HepG2 (cell line): ENCODE results near the gene IFI27L2. TPM values are rescaled to one million over a fixed set of nuclear protein-coding genes. Genes with fewer than 3 reads are reported as not detected.

Source experiments
- HBP1 ChIP-seq: IDR thresholded peaks from 2 replicates; pipeline ENCODE4 v1.6.1; 2016; ENCODE audit warnings: low read depth, control low read depth
- HHEX ChIP-seq: IDR thresholded peaks from 2 replicates; pipeline ENCODE4 v1.6.1; 2016; ENCODE audit warnings: control low read depth
- IKZF4 ChIP-seq: sonication (generic); formaldehyde crosslinking; IDR thresholded peaks from 2 replicates; pipeline ENCODE4 v1.5.1; 2020; ENCODE audit warnings: borderline replicate concordance, mild to moderate bottlenecking, low read depth, missing genetic modification reagents; ENCODE audit errors: not compliant biosample characterization
- MIER3 ChIP-seq: IDR thresholded peaks from 2 replicates; pipeline ENCODE4 v1.6.1; 2016; ENCODE audit warnings: missing compliant biosample characterization, borderline replicate concordance
- MNT ChIP-seq: fragments of 450-650 bp; IDR thresholded peaks from 2 replicates; pipeline ENCODE4 v1.6.1; 2016
- MXD3 ChIP-seq: IDR thresholded peaks from 2 replicates; pipeline ENCODE4 v1.6.1; 2016; ENCODE audit warnings: mild to moderate bottlenecking, missing biosample characterization, missing genetic modification reagents
- NAIF1 ChIP-seq: sonication (generic); formaldehyde crosslinking; IDR thresholded peaks from 2 replicates; pipeline ENCODE4 v1.5.0; 2020; ENCODE audit warnings: mild to moderate bottlenecking, missing genetic modification reagents, borderline replicate concordance
- NFE2L1 ChIP-seq: sonication (generic); formaldehyde crosslinking; IDR thresholded peaks from 2 replicates; pipeline ENCODE4 v1.4.0; 2020; ENCODE audit warnings: missing genetic modification reagents, mild to moderate bottlenecking, borderline replicate concordance
- NR2C2 ChIP-seq: sonication (generic); formaldehyde crosslinking; IDR thresholded peaks from 2 replicates; pipeline ENCODE4 v1.4.0; 2020; ENCODE audit warnings: missing genetic modification reagents, mild to moderate bottlenecking, moderate library complexity, borderline replicate concordance
- NR3C1 ChIP-seq: sonication (generic); formaldehyde crosslinking; IDR thresholded peaks from 2 replicates; pipeline ENCODE4 v1.4.0; 2020; ENCODE audit warnings: missing genetic modification reagents
- PRDM10 ChIP-seq: sonication (generic); formaldehyde crosslinking; IDR thresholded peaks from 2 replicates; pipeline ENCODE4 v1.4.0; 2020; ENCODE audit warnings: low read depth, missing genetic modification reagents
- PRDM4 ChIP-seq: sonication (generic); formaldehyde crosslinking; IDR thresholded peaks from 2 replicates; pipeline ENCODE4 v1.9.0; 2021; ENCODE audit warnings: missing genetic modification reagents, borderline replicate concordance
- SAP130 ChIP-seq: IDR thresholded peaks from 2 replicates; pipeline ENCODE4 v1.6.1; 2016; ENCODE audit warnings: low read depth
- ZBTB26 ChIP-seq: IDR thresholded peaks from 2 replicates; pipeline ENCODE4 v1.6.1; 2016; ENCODE audit warnings: missing compliant biosample characterization, missing genetic modification reagents, borderline replicate concordance
- ZNF235 ChIP-seq: sonication (generic); formaldehyde crosslinking; IDR thresholded peaks from 2 replicates; pipeline ENCODE4 v1.8.1; 2023; ENCODE audit warnings: mild to moderate bottlenecking, missing genetic modification reagents, borderline replicate concordance
- ZNF598 ChIP-seq: sonication (generic); formaldehyde crosslinking; IDR thresholded peaks from 2 replicates; pipeline ENCODE4 v1.5.1; 2020; ENCODE audit warnings: mild to moderate bottlenecking, missing genetic modification reagents, borderline replicate concordance
- ZNF7 ChIP-seq: IDR thresholded peaks from 2 replicates; pipeline ENCODE4 v1.6.1; 2016; ENCODE audit warnings: missing biosample characterization, missing genetic modification reagents
- ZNF792 ChIP-seq: IDR thresholded peaks from 2 replicates; pipeline ENCODE4 v1.6.1; 2016
- polyA plus RNA-seq, 8 experiments: library from polyadenylated mRNA; depleted of rRNA in 3 of 8; stranded (reverse) in 7 of 8; unstranded in 1 of 8; fragments of >200 nt; fragmentation: Illumina TruSeq in 4 of 8; extraction: Trizol in 4 of 8; gene quantifications; 2 replicates each; pipeline versions ENCODE4 v1.2.1 to v1.2.3, GENCODE V29; 2011 to 2016; ENCODE audit warnings: low read depth in 4 of 8, missing spikeins in 1 of 8, mixed read lengths in 1 of 8; ENCODE audit not compliant: insufficient read depth in 1 of 8
- total RNA-seq, 5 experiments: library from RNA; depleted of rRNA; stranded (reverse); fragments of >200 nt; fragmentation: Illumina TruSeq; extraction: Trizol; gene quantifications; 2 replicates each; pipeline ENCODE4 v1.2.3, GENCODE V29; 2016; ENCODE audit warnings: low read depth in 1 of 5

Gene IFI27L2
- total and polyA plus RNA-seq, 2 of the 13 experiments (the other 11 are each of a cell fraction or from before 2014, with no cell fraction given) = 4.3 to 4.8 TPM

- TF ChIP-seq MNT (0 out of 2 replicates have a peak, but pooled peaks have one; percentile 40), MIER3 (CRISPR knock-in tag) (no peak), NFE2L1 (CRISPR knock-in tag) (no peak), NAIF1 (CRISPR knock-in tag) (no peak), NR2C2 (CRISPR knock-in tag) (peak; percentile 26; the same call in 1 of the 2 replicates), ZNF7 (CRISPR knock-in tag) (no peak), NR3C1 (CRISPR knock-in tag) (no peak), ZNF235 (CRISPR knock-in tag) (no peak), IKZF4 (CRISPR knock-in tag) (no peak), SAP130 (peak; percentile 92), MXD3 (CRISPR knock-in tag) (no peak), ZNF598 (CRISPR knock-in tag) (peak; percentile 90), HHEX (CRISPR knock-in tag) (no peak), PRDM4 (CRISPR knock-in tag) (no peak), PRDM10 (no peak), ZBTB26 (CRISPR knock-in tag) (no peak), ZNF792 (CRISPR knock-in tag) (no peak), HBP1 (0 out of 2 replicates have a peak, but pooled peaks have one; percentile 66)
Measured at GRCh38 chr14:94080621-94081385, 48.6 kb downstream of the IFI27L2 start, which contains the start of the genes DDX24 and IFI27L1 (continued).
